ENCODE data around the gene MAP1LC3A.
"Not testable (repeated sequence)": the region's sequence is repeated elsewhere in the genome, so short reads cannot be mapped to it uniquely, and the experiment has no call there.

MAP1LC3A gene

DNA sequence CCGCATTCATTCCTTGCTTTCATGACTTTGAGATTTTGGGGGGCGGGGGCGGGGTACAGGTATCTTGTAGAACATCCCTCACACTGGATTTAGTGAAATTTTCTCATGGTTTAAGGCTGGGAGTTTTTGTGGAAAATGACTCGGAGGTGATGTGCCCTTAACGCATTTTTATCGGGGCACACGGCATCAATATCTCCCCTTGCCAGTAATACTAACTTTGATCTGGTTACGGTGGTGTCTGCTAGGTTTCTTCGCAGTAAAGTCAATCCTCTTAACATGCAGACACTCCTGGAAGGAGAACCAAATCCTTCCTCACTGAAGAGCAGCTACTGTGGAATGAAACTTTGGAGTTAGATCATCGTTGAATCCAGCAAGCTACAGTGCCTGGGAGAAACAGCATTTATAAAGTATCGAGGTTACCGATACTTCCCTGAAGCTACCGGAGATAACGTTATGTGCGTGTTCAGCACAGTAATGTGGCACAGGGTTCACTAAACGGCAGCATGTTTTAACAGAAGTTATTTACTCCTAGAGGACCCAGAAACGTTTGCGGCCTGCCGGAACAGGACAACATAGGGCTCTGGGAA lies 43.5 kb upstream of the MAP1LC3A start:
- intact Hi-C loops (cut with DNase I; ENCODE audit: low total_unique reads), result no loop called here

DNA sequence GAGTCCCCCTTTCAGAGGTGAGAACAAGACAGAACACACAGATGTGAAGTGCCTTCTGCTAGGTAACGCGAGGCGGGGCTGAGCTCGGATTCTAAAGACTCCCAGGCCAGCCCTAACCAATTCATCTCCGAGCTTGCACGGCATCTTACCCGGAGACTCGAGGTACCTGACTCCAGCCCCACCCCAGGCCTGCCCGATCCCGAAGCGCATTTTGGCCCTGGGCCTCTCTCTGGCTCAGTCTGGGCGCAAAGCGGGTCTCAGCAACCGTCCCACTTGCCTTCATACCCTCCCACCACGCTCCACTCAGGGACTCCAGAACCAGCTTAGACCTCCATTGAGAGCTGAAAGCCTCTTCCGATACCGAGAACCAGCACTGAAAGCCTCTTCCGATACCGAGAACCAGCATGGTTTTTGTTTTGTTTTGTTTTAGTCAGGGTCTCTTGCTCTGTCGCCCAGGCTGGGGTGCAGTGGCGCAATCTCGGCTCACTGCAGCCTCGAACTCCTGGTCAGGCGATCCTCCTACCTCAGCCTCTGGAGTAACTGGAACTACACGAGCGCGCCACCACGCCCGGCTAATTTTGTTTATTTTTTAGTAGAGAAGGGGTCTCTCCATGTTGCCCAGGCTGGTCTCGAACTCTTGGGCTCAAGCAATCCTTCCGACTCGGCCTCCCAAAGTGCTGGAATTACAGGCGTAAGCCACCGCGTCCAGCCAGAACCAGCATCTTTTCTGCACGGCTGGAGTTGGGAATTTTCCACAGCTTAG lies 42.9 kb upstream of the MAP1LC3A start:
- DNase-seq, result no peak
- Histone ChIP-seq H3K4me3 (peak overlapping the region; percentile 78 to 86), H3K27ac (peak overlapping the region; percentile 95 to 96), H3K36me3 (peaks cover 0 to 9% (median 5%) of the 10 kb centered on the region in 3 donors), H3K9me3 (no peaks in the 10 kb centered on the region), H3K4me1 (peaks cover 0 to 50% (median 15%) of the 10 kb centered on the region in 4 donors), H3K27me3 (no peaks in the 10 kb centered on the region)
- TF ChIP-seq, protein P1, sequence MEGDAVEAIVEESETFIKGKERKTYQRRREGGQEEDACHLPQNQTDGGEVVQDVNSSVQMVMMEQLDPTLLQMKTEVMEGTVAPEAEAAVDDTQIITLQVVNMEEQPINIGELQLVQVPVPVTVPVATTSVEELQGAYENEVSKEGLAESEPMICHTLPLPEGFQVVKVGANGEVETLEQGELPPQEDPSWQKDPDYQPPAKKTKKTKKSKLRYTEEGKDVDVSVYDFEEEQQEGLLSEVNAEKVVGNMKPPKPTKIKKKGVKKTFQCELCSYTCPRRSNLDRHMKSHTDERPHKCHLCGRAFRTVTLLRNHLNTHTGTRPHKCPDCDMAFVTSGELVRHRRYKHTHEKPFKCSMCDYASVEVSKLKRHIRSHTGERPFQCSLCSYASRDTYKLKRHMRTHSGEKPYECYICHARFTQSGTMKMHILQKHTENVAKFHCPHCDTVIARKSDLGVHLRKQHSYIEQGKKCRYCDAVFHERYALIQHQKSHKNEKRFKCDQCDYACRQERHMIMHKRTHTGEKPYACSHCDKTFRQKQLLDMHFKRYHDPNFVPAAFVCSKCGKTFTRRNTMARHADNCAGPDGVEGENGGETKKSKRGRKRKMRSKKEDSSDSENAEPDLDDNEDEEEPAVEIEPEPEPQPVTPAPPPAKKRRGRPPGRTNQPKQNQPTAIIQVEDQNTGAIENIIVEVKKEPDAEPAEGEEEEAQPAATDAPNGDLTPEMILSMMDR (IDR thresholded peaks at IDR 0.05), result no peak
- intact Hi-C loops (cut with DNase I; ENCODE audit: low total_unique reads), result no loop called here

More for the DNA sequence above, 43.5 kb upstream of the MAP1LC3A start:
- Histone ChIP-seq H3K36me3 (peaks cover 0 to 4% (median 0%) of the 10 kb centered on the region in 3 donors), H3K9me3 (no peaks in the 10 kb centered on the region), H3K4me1 (peaks cover 0 to 45% (median 12%) of the 10 kb centered on the region in 4 donors), H3K4me3 (peak overlapping the region; percentile 78 to 86), H3K27me3 (no peaks in the 10 kb centered on the region), H3K27ac (peak overlapping the region; percentile 95 to 96)
- TF ChIP-seq, protein P1 (IDR thresholded peaks at IDR 0.05), result no peak
- no peak for DNase-seq

GRCh38 chr20:34516247-34517113 lies 42.0 kb upstream of the MAP1LC3A start, which contains the start of gene DYNLRB1:
DYNLRB1 (plus strand) TSS chr20:34516422; CDS start chr20:34516459, 37 bp downstream.
- Histone ChIP-seq H3K9me3 (no peaks in the 10 kb centered on the region), H3K36me3 (peaks cover 0 to 10% (median 9%) of the 10 kb centered on the region in 3 donors), H3K27ac (peak within 1 kb of the TSS; percentile 95 to 96), H3K27me3 (no peaks in the 10 kb centered on the region), H3K4me3 (peak within 1 kb of the TSS; percentile 78 to 86), H3K4me1 (peaks cover 0 to 55% (median 15%) of the 10 kb centered on the region in 4 donors)
- DNase-seq, result peak; percentile 98
- intact Hi-C loops (cut with DNase I; ENCODE audit: low total_unique reads), result no loop called here
- TF ChIP-seq, protein P1 (IDR thresholded peaks at IDR 0.05), result peak in 1 of 2 experiments; percentile 7

DNA sequence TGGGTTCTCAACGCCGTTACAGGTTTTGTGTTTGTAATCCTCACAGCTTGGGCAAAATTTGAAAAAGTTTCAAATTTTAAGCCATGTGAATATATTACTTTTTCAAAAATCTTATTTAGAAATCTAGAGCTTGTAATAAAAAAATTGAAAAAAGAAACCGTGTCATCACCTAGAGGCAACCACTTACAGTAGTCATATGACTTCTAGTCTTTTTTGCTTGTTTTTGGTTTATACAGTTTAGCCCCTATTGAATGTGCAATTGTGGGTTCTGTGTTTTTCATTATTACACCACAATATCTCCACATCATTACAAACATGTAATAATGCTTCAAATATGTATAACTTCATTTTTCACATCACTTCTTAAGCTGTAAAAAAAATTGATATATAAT lies 41.4 kb upstream of the MAP1LC3A start:
- Histone ChIP-seq H3K27ac (peak overlapping the region; percentile 95 to 96), H3K36me3 (peaks cover 0 to 10% (median 9%) of the 10 kb centered on the region in 3 donors), H3K9me3 (no peaks in the 10 kb centered on the region), H3K4me3 (peak overlapping the region; percentile 78 to 86), H3K4me1 (peaks cover 0 to 61% (median 18%) of the 10 kb centered on the region in 4 donors), H3K27me3 (no peaks in the 10 kb centered on the region)
- TF ChIP-seq, protein P1 (IDR thresholded peaks at IDR 0.05), result no peak
- intact Hi-C loops (cut with DNase I; ENCODE audit: low total_unique reads), result no loop called here
- DNase-seq, result no peak

- H3K27ac ChIP-seq; H3K9me3 ChIP-seq; H3K27me3 ChIP-seq; DNase-seq; intact Hi-C loops (cut with DNase I; ENCODE audit: low total_unique reads); H3K4me3 ChIP-seq: not testable (repeated sequence)
- Histone ChIP-seq H3K36me3 (peaks cover 0 to 13% (median 9%) of the 10 kb centered on the region in 3 donors), H3K4me1 (peaks cover 0 to 78% (median 32%) of the 10 kb centered on the region in 4 donors)
These were observed 39.7 kb upstream of the MAP1LC3A start for GRCh38 chr20:34518863-34519262.

GRCh38 chr20:34519841-34520240 lies 38.7 kb upstream of the MAP1LC3A start:
- Histone ChIP-seq H3K36me3 (peaks cover 0 to 13% (median 9%) of the 10 kb centered on the region in 3 donors), H3K4me1 (peaks cover 0 to 76% (median 37%) of the 10 kb centered on the region in 4 donors)
- not testable (repeated sequence) for H3K9me3 ChIP-seq, H3K4me3 ChIP-seq, H3K27me3 ChIP-seq, H3K27ac ChIP-seq, DNase-seq
- intact Hi-C loops (cut with DNase I; ENCODE audit: low total_unique reads), result loop anchor here (5.0 kb wide), 1 partner anchor 208 kb away; no protein-coding TSS in a partner anchor
